Inflammatory macrophage treated with lipopolysaccharide for 4 hours (primary cell): Measurements from ENCODE around the gene ANK3.

Experiments
- DNase-seq: peaks from one replicate; pipeline ENCODE4 v3.0.0-alpha.2; 2020

Gene ANK3

DNA sequence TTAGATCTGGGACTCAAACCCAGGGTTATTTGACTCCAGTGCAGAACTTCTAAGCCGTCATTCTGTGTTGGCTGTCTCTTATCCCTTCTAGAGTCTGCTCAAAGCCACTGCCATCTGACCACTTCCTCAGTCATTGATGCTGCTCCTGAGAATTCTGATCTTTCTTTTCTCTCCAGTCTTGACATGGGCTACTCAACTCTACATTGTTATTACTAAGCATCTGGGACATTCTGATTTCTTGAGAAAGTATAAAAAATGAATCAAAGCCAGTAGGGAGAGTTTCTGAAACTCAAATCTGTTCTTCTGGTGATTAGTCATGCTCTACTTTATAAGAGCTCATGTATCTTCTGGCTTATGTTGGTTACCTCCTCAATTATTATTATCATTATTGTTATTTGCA lies 48.7 kb downstream of the ANK3 start:
- no peak for DNase-seq

DNA sequence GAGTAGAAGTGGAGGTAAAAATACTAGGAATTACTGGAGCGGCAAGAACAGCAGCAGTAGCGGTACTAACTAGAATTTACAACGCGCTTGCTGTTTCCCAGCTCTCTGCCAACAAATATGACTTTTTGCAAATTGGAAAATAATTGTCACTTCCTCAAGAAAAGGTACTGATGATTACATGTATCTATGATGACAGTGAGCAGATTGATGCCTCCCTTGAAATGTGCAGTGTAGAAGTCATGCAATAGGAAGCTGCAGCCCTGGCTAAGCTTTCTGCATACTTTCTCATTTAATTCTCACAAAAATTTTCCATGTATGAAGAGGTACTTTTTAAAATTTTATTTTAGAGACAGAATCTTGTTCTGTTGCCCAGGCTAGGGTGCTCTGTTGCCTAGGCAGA lies 49.9 kb downstream of the ANK3 start:
- no peak for DNase-seq

DNA sequence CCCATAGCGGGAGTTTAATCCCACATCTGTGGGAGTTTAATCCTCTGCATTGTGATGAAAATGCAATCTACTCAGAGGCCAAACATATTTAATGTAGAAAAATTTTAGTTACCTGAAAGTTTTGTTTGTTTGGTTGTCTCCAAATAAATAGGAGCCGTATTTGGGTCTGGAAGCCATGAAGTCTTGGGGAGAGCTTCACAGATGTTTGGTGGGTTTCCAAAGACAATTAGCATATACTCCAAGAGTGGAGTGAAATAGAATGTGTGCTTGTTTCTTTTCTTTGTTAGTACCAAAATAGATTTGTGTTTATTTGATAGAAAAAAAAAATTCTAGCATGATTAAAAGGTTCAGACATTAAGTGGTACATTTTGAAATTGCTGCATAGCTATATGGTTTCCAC lies 50.9 kb downstream of the ANK3 start:
- DNase-seq, result no peak

DNA sequence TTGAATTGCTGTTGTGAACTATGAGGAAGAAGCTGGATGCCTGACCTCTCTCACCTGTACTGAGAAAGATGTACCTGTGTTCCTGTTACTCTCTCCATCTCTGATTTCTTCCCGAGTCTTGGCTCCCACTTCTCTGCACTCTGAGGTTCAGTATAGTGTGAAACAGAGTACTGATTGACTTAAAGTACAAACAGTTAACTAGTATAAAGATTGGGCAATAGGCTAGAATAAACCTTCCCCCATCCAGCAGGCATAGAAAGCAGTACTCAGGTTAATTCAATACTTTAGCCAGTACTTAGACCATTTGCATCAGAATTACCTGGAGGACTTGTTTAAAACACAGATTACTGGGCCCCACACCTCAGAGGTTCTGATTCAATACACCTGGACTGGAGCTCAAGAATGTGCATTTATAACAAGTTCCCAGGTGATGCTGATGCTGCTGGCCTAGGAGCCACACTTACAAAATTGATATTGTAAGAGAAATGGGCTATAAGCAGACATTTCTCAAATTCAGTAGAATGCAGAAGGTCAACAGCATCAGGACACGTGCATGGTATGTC lies 51.6 kb downstream of the ANK3 start:
- no peak for DNase-seq

DNA sequence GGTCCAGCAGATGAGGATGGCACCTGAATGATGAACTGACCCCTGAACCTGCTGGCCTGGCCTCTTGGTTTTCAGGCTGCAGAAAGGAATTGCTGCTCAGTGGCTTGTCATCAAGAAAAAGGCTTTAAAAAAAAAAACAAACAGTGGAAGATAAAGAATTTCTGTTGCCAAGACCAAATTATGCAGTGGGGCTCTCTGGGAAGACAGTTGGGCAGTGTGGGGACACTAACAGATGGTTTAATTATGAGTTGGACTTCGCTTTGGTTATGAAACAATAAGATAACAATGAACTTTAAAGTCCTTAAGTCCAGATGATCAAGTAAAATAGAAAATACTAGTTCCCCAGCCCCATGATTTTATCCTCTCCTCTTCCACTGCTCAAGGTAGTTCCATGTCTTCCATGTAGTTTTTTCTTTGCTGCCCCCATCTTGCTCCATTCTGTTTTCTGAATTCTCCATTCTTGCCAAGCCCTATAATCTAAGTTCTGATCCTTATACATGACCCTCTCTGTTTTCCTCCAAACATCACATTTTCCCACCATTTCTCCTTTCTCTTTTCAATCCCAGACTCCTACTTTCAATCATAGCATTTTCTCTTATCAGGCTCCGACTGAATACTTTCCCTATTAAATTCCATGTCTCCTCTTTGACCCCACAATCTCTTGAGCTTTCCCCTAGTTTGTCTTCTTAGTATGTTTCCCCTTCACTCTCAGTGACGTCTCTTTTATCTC lies 52.6 kb downstream of the ANK3 start:
- no peak for DNase-seq

DNA sequence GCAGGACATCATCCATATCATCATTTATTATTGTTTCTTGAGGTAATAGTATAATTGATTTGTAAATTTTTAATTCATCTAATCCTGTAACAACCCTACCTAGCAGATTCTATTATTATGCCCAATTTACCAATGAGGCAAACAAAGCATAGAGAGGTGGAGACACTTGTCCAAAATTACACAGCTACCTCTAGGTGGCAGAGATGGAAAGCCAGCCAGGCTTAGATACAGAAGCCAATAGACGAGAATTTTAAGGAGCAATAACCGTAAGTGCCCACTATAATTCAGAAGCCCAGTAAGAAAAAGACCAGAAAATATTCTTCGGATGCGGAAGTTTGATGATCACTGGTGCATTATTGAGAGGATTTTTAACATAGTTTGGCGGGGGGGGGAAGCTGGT lies 54.0 kb downstream of the ANK3 start:
- no peak for DNase-seq

DNA sequence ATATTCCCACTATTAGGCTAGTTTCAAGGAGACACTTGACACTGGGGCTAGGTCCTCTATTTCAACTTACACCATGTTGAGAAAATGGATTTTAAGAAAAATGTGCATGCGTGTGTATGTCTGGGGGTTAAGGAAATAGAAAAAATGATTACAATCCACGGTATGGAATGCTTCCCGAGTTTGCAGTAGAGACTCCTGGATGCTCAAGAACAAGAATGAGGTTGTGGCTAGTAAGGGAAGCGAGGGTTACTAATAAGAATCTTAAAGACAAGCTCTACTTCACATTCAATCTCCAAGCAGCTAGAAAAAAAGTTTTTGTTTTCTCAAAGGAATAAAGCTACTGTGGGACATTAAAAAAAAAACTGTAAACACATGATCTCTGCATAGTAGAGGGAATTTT lies 54.7 kb downstream of the ANK3 start:
- no peak for DNase-seq

DNA sequence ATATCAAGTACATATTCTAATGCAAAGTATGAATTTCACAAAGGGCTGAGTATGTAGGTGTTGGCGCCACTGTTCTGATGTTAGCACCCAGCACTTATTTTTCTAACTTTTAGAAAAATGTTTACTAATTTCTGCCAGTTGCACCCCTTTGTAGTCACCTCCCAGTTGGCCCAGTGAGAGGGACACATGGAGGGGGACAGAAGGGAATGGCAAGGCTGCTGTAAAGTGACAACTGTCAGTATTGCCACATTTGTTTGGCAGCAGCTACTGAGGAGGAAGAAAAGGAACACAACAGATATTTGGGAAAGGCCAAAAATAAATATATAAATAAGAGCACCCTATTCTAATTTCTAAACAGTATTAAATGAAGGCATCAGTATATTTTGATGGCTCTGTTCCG lies 57.3 kb downstream of the ANK3 start:
- DNase-seq, result no peak

DNA sequence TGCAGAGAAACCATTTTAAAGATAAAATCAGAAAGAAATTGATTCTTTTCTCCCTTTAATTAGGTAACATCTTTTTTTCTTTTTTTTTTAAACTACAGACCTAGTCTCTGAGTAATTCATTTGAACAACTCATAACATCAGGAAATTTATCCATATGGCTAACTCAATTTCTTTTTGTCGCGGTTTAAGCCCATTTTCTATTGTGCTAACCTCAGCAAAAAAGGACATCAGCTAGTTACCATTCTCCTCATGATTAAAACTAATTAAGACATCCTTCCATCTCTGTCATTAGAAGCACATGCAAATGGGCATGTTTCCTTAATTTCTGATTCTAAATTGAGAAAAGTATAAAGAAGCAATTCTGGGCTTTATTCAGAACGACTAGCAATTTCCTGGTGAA lies 57.8 kb downstream of the ANK3 start:
- DNase-seq, result no peak

DNA sequence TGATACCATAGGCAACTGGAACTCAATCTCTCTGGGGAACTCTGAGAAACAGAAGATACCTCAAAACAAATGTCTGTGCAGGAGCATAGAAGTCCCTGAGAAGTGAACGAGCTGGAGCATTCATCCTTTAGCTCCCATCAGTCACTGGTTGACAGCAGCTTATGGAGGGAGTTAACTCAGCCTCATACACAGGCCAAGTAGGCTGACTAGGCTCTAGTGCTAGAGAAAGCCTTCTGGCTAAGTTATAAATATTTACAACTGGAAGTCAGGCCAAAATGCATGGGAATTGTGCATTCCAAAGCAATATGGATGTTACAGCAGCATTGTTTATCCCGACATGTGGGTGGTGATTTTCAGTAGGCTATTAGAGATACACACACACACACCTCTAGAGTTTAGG lies 66.5 kb downstream of the ANK3 start:
- DNase-seq, result no peak

DNA sequence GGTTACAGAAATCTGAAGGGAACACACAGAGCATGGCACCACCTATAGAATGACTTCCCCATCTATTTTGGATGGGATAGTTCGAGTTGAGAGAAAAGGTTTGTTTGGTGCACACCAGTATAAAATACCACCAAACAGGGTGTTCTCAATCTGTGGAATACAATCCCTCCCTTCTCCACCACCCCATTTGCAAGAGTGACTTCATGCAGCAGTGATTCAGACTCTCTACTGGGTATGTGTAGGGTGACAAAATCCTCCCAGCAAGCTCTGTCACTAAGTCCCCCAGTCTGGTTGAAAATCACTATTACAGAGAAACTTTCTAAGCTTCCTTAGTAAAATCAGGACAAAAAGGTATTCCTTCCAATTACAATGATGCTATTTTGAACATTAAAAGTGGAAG lies 69.0 kb downstream of the ANK3 start:
- DNase-seq, result no peak

DNA sequence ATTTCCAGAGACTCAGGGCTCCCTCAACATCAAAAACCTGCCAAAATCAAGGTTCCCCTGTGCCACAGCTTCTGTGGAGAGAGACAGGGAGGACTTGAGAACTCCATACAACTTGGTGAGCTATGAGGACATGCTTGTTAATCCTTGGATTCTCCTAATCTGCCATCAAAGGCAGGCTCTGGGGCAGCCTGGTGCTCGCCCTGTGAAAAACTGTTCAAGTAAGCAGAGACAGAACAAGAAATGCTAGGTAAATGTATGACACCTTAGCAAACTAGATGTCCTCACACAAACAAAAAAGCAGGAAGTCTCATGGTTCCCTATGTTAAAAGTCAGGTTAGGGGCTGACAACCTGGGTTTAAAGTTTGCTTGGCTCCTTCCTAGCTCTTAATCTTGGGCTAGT lies 73.6 kb downstream of the ANK3 start:
- DNase-seq, result no peak

DNA sequence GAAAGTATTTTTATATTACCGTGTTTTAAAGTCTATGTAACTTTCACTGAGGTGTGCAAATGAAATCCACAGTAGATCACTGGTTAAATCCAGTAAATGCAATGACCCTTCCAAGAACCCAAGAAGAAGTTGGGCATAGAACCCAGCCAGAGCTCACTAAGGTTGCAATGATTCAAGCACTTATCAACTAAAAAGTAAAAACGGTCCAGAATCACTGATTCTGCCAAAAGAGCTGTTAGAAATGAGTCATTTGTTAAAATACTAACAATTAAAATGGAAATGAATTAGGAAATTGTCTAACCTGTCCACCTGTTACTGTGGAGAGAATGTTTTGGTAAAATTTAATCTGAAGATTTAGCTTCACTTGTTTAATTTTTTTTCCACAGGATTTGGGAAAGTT lies 74.4 kb downstream of the ANK3 start:
- no peak for DNase-seq

DNA sequence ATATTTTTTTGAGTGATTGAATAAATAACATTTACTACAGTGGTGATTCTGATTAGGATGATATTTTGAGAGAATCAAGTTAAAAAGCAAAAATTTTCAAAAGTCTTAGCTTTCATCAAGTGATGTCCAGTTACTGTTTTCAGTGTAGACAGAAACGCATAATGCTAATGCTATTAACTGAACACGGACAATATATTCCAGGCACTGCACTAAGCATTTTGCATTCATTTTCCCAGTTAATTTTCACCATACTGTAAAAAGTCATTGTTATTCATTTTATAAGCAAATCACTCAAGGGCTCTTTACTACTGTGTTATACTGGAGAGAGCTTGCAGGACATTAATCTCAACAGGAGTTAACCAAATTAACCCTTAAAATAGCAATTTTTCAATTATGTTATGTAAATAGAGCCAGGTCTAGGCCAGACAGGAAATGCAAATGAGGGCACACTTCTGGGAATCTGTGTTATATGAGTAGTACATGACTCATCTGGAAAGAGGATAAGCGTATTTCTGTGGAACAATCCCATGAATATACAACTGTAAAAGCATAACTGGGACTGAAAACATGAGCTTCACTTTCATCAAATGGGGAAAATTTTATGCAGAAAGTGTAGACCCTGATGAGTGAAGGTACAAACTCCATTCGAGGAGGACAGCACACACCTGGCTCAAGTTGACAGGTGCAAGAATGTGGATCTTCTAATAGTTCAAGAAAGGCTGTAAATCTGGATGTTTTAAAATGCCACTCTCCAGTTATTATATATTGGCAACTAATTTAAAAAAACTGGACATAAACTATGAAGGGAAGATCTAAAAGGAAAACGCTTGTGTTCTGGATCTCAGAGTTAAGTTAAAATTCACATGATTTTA lies 75.4 kb downstream of the ANK3 start:
- peak; percentile 12 for DNase-seq

DNA sequence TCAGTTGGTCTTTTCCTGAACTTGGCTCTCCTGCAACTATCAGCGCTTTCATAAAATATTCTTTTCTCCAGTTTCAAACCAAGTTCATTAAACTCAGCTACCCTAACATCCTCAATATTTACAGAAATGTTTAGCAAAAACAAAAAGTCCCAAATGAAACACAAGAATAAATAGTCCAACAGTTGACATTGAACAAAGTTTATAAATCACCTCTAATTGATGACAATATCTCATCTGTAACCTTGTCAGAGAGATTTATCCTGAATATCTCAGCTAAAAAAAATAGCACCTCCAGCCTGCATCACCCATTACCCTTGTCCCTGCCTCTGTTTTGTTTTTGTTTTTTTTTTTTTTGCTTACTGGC lies 76.1 kb downstream of the ANK3 start:
- no peak for DNase-seq

DNA sequence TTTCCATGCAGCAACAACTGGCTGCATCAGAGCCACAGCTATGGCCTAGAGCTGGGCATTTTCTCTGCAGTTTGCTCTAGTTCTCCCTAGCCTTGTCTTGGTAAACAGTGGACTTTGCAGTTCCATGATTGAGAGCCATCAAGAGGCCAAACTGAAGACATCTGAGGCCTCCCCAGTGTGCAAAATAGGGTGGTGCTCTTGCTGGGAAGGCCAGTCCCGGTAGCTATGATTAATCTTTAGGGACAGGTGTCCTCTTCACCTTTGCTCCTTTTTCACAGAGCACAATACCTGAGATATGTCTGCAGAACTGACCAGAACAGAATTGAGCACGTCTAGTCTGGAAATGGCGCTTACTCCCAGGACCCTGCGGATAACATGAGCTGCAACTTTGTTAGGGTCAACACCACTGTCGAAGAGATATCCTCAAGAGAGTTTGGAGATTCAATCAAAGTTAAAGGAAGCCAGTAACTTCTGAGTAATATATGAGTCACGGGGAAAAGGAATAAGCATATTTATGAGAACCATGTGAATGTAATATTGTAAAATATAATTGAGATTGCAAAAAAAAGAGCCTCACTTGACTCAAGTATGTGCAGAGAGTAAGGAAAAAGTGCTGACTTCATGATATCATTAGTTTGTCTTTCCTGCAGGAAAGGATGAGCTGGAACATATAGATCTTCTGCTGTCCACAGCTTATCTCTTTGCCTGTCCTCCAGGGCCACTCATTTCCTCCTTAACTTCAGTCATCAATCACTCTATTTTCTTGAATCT lies 76.7 kb downstream of the ANK3 start:
- no peak for DNase-seq

DNA sequence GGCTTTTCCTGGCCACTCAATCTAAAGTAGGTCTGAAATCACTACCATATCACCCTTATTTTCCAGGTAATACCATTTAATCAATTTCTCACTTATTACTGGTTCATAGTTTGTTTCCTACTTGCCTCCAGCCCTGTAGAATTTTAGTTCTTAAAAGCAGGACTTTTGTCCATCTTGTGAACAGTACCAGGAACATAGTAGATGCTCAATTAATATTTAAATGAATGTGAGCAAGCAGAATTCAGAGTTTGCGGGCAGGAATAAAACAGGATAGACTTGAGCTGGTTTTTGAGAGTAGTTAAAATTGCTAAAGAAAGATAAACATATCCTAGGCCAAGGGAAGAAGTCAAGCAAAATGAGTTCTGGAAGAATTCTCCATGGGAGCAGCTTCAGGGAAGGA lies 77.9 kb downstream of the ANK3 start:
- no peak for DNase-seq

DNA sequence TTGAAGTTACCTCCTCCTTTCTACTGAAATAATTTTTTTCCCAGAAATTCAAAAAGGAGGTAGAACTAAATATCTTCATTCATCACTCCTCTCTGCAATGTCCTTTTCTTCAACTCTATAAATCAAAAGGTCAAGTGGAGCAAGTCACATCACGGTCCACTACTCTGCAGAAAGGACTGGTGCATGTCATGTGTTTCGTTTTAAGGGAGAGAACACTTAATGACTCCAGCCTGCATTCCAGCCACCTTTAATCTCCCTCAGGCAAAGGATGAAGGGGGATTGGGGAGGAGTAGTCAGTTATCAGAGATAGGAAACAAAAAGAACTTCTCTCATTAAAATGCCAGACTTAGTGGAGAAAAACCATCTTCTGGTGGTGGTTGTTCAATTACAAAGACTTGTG lies 78.9 kb downstream of the ANK3 start:
- DNase-seq, result no peak

DNA sequence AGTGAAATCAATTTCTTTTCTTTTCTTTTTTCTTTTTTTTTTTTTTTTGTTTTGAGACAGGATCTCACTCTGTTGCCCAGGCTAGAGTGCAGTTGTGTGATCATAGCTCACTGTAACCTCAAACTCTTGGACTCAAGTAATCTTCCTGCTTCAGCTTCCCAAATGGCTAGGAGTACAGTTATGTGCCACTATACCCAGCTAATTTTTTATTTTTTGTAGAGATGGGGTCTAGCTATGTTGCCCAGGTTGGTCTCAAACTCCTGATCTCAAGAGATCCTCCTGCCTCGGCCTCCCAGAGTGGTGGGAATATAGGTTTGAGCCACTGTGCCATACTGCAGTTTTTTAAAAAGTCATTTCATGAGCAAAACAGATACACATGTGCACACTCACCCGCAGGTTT lies 79.8 kb downstream of the ANK3 start:
- DNase-seq, result no peak

DNA sequence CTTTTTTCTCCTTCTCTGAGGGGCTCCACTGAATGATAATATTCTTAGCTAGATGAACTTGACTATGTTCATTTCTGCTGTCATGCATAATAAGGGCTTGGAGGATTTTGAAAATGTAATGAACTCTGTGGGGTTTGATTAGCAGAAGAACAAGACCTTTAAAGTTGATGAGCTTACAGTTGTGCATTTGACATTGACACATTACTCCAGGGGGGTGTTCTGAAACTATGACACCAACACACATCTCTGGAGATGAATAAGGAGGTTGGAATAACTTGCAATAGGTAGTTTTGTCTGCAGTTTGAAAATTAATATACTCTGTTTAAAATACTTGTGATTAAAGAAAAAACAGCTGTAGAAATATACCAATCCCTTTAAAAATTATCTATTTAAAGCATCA lies 80.3 kb downstream of the ANK3 start:
- DNase-seq, result no peak

DNA sequence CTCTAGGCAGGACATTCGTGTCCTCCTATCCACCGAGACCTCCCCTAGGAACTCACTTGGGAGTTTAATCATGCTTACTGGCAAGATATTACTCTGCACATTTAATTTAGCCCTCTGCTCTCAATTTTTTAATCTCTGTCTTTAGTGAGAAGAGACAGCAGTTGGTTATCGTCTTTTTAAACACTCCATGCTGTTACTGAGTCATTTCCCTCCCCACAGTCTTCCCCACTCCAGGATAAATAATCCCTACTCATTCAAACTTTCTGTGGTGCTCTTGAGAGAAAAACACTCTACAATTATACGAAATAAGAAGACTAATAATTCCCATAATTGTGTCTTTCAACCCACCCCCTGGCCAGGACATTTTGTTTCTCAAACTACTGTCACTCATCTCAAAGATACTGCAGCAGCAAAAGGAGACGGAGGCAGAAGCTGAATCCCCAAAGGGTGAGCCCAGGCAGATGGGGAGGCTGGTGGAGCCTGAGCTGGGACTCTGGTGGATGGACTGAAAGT lies 84.2 kb downstream of the ANK3 start:
- DNase-seq, result no peak

DNA sequence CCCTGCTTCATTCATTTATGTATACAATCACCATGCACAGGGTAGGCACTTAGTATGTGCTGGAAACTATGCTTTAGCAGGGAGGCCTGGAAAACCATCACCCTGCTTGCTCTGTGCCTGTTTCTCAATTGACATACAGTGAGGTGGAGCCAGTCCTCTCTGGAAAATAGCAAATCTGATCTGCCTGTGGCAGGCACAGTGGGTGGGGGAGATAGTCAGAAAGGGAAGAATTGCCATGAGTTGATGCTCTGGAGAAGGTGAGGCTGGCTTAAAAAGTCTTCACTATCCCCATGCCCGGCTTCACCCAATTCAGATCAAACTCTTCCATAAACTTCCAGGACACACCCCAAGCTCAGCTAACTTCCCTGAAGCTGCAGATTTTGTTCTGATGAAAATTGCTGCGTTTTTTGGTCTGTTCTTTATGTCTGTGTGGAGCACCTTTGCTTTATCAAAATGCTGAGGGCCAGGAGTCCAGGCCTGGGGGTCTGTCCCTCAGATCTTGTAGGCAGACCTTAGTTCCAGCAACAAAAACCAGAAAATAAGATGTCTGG lies 84.8 kb downstream of the ANK3 start:
- no peak for DNase-seq

DNA sequence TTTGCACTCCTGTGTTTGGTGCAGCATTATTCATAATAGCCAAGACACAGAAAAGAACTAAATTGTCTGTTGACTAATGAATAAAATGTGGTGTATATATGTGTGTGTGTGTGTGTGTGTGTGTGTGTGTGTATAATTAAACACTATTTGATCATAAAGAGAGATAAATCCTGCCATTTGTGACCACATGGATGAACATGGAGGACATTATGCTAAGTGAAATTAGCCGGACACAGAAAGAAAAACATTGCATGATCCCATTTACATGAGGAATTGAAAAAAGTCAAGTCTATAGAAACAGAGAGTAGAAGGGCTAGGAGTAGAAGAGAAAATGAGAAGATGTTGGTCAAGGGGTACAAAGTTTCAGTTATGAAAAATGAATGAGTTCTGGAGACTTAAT lies 85.9 kb downstream of the ANK3 start:
- no peak for DNase-seq
